ENCODE data around the gene RCE1.
A peak's percentile ranks its signal among the peaks of the same experiment; 100 is the strongest.

RCE1 gene

GRCh38 chr11:66881927-66882452 lies 38.7 kb downstream of the RCE1 start:
- no peak overlapping the region for H3K9ac ChIP-seq (ENCODE audit: low read length)
- H3K27me3 ChIP-seq (ENCODE audit: control insufficient read depth, insufficient read depth, low read length), result no peaks in the 10 kb centered on the region
- no peak overlapping the region for H3K27ac ChIP-seq (ENCODE audit: low read depth, low read length)
- H3K36me3 ChIP-seq (ENCODE audit: control insufficient read depth, insufficient read depth, low read length), result no peaks in the 10 kb centered on the region
- no peak overlapping the region for H3K4me3 ChIP-seq (ENCODE audit: low read length)
- H3K4me1 ChIP-seq (ENCODE audit: control insufficient read depth, insufficient read depth, low read length), result no peaks in the 10 kb centered on the region

- Histone ChIP-seq H3K27me3 (ENCODE audit: control insufficient read depth, insufficient read depth, low read length) (no peaks in the 10 kb centered on the region), H3K36me3 (ENCODE audit: control insufficient read depth, insufficient read depth, low read length) (no peaks in the 10 kb centered on the region), H3K27ac (ENCODE audit: low read depth, low read length) (no peak overlapping the region), H3K4me3 (ENCODE audit: low read length) (peak overlapping the region; percentile 56), H3K9ac (ENCODE audit: low read length) (no peak overlapping the region), H3K4me1 (ENCODE audit: control insufficient read depth, insufficient read depth, low read length) (no peaks in the 10 kb centered on the region)
These were observed 39.3 kb downstream of the RCE1 start for GRCh38 chr11:66882561-66883015.

GRCh38 chr11:66883016-66883965 lies 40.0 kb downstream of the RCE1 start:
- peak overlapping the region; percentile 56 for H3K4me3 ChIP-seq (ENCODE audit: low read length)
- no peak overlapping the region for H3K27ac ChIP-seq (ENCODE audit: low read depth, low read length)
- H3K9ac ChIP-seq (ENCODE audit: low read length), result no peak overlapping the region

GRCh38 chr11:66884443-66884842 lies 41.2 kb downstream of the RCE1 start:
- no peak overlapping the region for H3K9ac ChIP-seq (ENCODE audit: low read length)
- no peak overlapping the region for H3K27ac ChIP-seq (ENCODE audit: low read depth, low read length)
- no peaks in the 10 kb centered on the region for H3K36me3 ChIP-seq (ENCODE audit: control insufficient read depth, insufficient read depth, low read length)
- H3K4me3 ChIP-seq (ENCODE audit: low read length), result no peak overlapping the region
- no peaks in the 10 kb centered on the region for H3K4me1 ChIP-seq (ENCODE audit: control insufficient read depth, insufficient read depth, low read length)
- no peaks in the 10 kb centered on the region for H3K27me3 ChIP-seq (ENCODE audit: control insufficient read depth, insufficient read depth, low read length)

More at GRCh38 chr11:66883016-66883965, 40.0 kb downstream of the RCE1 start:
- Histone ChIP-seq H3K27me3 (ENCODE audit: control insufficient read depth, insufficient read depth, low read length) (no peaks in the 10 kb centered on the region), H3K36me3 (ENCODE audit: control insufficient read depth, insufficient read depth, low read length) (no peaks in the 10 kb centered on the region), H3K4me1 (ENCODE audit: control insufficient read depth, insufficient read depth, low read length) (no peaks in the 10 kb centered on the region)

GRCh38 chr11:66885469-66885868 lies 42.2 kb downstream of the RCE1 start:
- Histone ChIP-seq H3K27ac (ENCODE audit: low read depth, low read length) (no peak overlapping the region), H3K36me3 (ENCODE audit: control insufficient read depth, insufficient read depth, low read length) (no peaks in the 10 kb centered on the region), H3K4me3 (ENCODE audit: low read length) (no peak overlapping the region), H3K4me1 (ENCODE audit: control insufficient read depth, insufficient read depth, low read length) (no peaks in the 10 kb centered on the region), H3K27me3 (ENCODE audit: control insufficient read depth, insufficient read depth, low read length) (no peaks in the 10 kb centered on the region), H3K9ac (ENCODE audit: low read length) (no peak overlapping the region)

GRCh38 chr11:66885950-66886440 lies 42.8 kb downstream of the RCE1 start:
- H3K27me3 ChIP-seq (ENCODE audit: control insufficient read depth, insufficient read depth, low read length), result no peaks in the 10 kb centered on the region
- no peaks in the 10 kb centered on the region for H3K4me1 ChIP-seq (ENCODE audit: control insufficient read depth, insufficient read depth, low read length)
- no peak overlapping the region for H3K27ac ChIP-seq (ENCODE audit: low read depth, low read length)
- H3K9ac ChIP-seq (ENCODE audit: low read length), result no peak overlapping the region
- H3K4me3 ChIP-seq (ENCODE audit: low read length), result no peak overlapping the region
- H3K36me3 ChIP-seq (ENCODE audit: control insufficient read depth, insufficient read depth, low read length), result no peaks in the 10 kb centered on the region

GRCh38 chr11:66886671-66887221 lies 43.5 kb downstream of the RCE1 start:
- H3K36me3 ChIP-seq (ENCODE audit: control insufficient read depth, insufficient read depth, low read length), result no peaks in the 10 kb centered on the region
- H3K9ac ChIP-seq (ENCODE audit: low read length), result no peak overlapping the region
- H3K4me3 ChIP-seq (ENCODE audit: low read length), result no peak overlapping the region
- no peak overlapping the region for H3K27ac ChIP-seq (ENCODE audit: low read depth, low read length)
- no peaks in the 10 kb centered on the region for H3K27me3 ChIP-seq (ENCODE audit: control insufficient read depth, insufficient read depth, low read length)
- H3K4me1 ChIP-seq (ENCODE audit: control insufficient read depth, insufficient read depth, low read length), result no peaks in the 10 kb centered on the region

GRCh38 chr11:66887526-66887925 lies 44.3 kb downstream of the RCE1 start:
- no peak overlapping the region for H3K9ac ChIP-seq (ENCODE audit: low read length)
- H3K27me3 ChIP-seq (ENCODE audit: control insufficient read depth, insufficient read depth, low read length), result no peaks in the 10 kb centered on the region
- no peak overlapping the region for H3K4me3 ChIP-seq (ENCODE audit: low read length)
- no peaks in the 10 kb centered on the region for H3K36me3 ChIP-seq (ENCODE audit: control insufficient read depth, insufficient read depth, low read length)
- H3K27ac ChIP-seq (ENCODE audit: low read depth, low read length), result no peak overlapping the region
- H3K4me1 ChIP-seq (ENCODE audit: control insufficient read depth, insufficient read depth, low read length), result no peaks in the 10 kb centered on the region

- H3K27ac ChIP-seq (ENCODE audit: low read depth, low read length), result no peak overlapping the region
- no peaks in the 10 kb centered on the region for H3K36me3 ChIP-seq (ENCODE audit: control insufficient read depth, insufficient read depth, low read length)
These were observed 45.0 kb downstream of the RCE1 start for GRCh38 chr11:66888282-66888681.

GRCh38 chr11:66889960-66890359 lies 46.7 kb downstream of the RCE1 start:
- H3K4me3 ChIP-seq (ENCODE audit: low read length), result no peak overlapping the region
- no peak overlapping the region for H3K27ac ChIP-seq (ENCODE audit: low read depth, low read length)
- H3K4me1 ChIP-seq (ENCODE audit: control insufficient read depth, insufficient read depth, low read length), result no peaks in the 10 kb centered on the region
- H3K27me3 ChIP-seq (ENCODE audit: control insufficient read depth, insufficient read depth, low read length), result no peaks in the 10 kb centered on the region
- H3K36me3 ChIP-seq (ENCODE audit: control insufficient read depth, insufficient read depth, low read length), result no peaks in the 10 kb centered on the region
- no peak overlapping the region for H3K9ac ChIP-seq (ENCODE audit: low read length)

More at GRCh38 chr11:66888282-66888681, 45.0 kb downstream of the RCE1 start:
- Histone ChIP-seq H3K4me1 (ENCODE audit: control insufficient read depth, insufficient read depth, low read length) (no peaks in the 10 kb centered on the region), H3K9ac (ENCODE audit: low read length) (no peak overlapping the region), H3K4me3 (ENCODE audit: low read length) (no peak overlapping the region), H3K27me3 (ENCODE audit: control insufficient read depth, insufficient read depth, low read length) (no peaks in the 10 kb centered on the region)

GRCh38 chr11:66891851-66892660 lies 48.8 kb downstream of the RCE1 start:
- H3K4me3 ChIP-seq (ENCODE audit: low read length), result no peak overlapping the region
- no peaks in the 10 kb centered on the region for H3K27me3 ChIP-seq (ENCODE audit: control insufficient read depth, insufficient read depth, low read length)
- H3K36me3 ChIP-seq (ENCODE audit: control insufficient read depth, insufficient read depth, low read length), result no peaks in the 10 kb centered on the region
- no peaks in the 10 kb centered on the region for H3K4me1 ChIP-seq (ENCODE audit: control insufficient read depth, insufficient read depth, low read length)
- H3K9ac ChIP-seq (ENCODE audit: low read length), result no peak overlapping the region
- H3K27ac ChIP-seq (ENCODE audit: low read depth, low read length), result no peak overlapping the region

GRCh38 chr11:66892911-66893310 lies 49.7 kb downstream of the RCE1 start:
- no peaks in the 10 kb centered on the region for H3K36me3 ChIP-seq (ENCODE audit: control insufficient read depth, insufficient read depth, low read length)
- no peak overlapping the region for H3K4me3 ChIP-seq (ENCODE audit: low read length)
- H3K27ac ChIP-seq (ENCODE audit: low read depth, low read length), result no peak overlapping the region
- no peaks in the 10 kb centered on the region for H3K4me1 ChIP-seq (ENCODE audit: control insufficient read depth, insufficient read depth, low read length)
- H3K9ac ChIP-seq (ENCODE audit: low read length), result no peak overlapping the region
- H3K27me3 ChIP-seq (ENCODE audit: control insufficient read depth, insufficient read depth, low read length), result no peaks in the 10 kb centered on the region

All from rectal smooth muscle tissue (tissue), 1 donor.